Measurements from ENCODE around the gene FRMPD2.

Gene FRMPD2

DNA sequence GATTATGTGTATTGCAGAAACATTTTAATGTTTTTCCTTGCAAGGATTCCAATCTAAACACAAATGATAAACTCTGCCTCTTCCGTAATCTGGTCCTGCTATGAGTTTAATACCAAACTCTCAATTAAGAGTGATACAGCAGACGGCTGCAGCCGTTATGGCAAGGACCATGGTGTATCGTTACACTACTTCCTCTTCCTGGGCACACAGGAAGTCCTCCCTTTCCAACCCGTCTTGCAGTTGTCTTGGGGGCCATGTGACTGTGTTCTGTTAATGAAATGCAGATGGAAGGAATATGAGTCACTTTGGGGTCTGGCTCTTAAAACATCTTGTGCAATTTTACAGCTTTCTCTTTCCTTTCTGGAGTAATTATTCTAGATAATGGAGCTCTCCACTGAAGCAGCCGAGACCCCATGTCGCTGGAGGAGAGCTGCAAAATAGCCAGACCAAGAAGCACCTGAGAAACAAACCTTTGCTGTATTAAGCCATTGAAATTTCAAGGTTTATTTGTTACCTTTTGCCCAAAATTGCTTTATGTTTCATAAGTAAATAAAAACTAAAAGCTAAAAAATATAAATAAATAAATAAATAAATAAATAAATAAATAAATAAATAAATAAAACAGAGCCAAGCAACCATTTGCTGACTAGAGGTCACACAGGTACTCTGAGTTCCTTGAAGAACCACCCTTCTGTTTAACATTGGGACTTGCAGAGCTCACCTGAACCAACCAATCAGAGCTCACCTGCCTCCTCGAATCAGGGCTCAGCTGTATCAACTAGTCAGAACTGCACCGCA is 74.7 kb downstream of the FRMPD2 start:
- H3K4me3 ChIP-seq (replicated peaks in 1 of 2; ENCODE audit: low read depth in 2 of 2, low read length in 2 of 2), result no peak overlapping the region
- no peak for TF ChIP-seq CTCF (IDR thresholded peaks at IDR 0.05; ENCODE audit: low read depth, low read length)
- DNase-seq (ENCODE audit: low read depth in 2 of 2), result peak; percentile 77 to 82

DNA sequence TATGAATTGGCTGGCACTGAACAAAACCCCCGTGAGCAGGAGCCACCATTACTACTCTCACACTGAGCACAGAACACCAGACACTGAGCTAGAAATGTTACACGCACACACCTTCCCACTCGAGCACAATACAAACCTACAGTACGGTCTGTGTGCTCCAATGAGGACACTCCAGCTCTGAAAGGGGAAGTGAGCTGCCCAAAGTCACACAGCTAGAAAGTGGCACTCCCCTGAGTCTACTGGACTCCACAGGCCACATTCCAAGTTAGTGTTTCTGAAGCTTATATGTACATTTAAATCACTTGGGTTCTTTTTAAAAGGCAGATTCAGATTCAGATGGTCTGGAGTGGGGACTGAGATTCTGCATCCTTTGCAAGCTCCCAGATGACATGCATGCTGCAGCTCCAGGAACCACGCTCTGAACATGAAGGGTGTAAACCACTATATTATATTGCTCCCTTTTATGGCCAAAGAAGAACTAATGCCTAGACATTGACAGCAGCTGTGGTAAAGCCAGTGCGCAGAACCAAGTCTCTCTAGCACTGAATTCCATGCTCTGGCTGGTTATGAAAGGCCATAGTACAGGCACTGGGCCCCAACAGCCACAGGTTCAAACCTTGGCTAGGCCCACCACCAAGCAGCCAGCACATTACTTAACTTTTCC is 77.1 kb downstream of the FRMPD2 start:
- DNase-seq (ENCODE audit: low read depth in 2 of 2), result no peak
- no peak overlapping the region for H3K4me3 ChIP-seq (replicated peaks in 1 of 2; ENCODE audit: low read depth in 2 of 2, low read length in 2 of 2)
- TF ChIP-seq CTCF (IDR thresholded peaks at IDR 0.05; ENCODE audit: low read depth, low read length), result no peak

- no peak for DNase-seq (ENCODE audit: low read depth in 2 of 2)
- TF ChIP-seq CTCF (IDR thresholded peaks at IDR 0.05; ENCODE audit: low read depth, low read length), result no peak
- no peak overlapping the region for H3K4me3 ChIP-seq (replicated peaks in 1 of 2; ENCODE audit: low read depth in 2 of 2, low read length in 2 of 2)
These were observed 78.7 kb downstream of the FRMPD2 start for GRCh38 chr10:48195803-48196202.

DNA sequence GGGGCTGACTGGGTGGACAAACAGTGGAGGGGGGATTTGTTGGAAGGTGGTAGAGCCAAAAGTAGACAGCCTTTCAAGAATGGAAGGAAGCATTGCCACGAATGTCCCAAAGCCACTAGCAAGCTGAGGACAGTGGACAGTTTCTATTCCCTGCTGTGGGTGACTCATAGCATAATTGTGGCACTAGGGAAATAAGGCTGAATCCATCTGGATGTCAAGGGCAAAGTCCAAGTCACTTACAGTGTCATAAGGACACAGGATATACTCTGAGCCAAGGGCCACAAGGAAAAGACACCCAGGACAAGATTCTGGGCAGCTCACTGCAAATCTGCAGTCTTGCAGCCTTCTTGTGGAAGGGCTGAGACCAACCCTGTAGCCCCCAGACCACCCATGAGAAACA is 79.7 kb downstream of the FRMPD2 start:
- no peak for DNase-seq (ENCODE audit: low read depth in 2 of 2)
- no peak for TF ChIP-seq CTCF (IDR thresholded peaks at IDR 0.05; ENCODE audit: low read depth, low read length)
- no peak overlapping the region for H3K4me3 ChIP-seq (replicated peaks in 1 of 2; ENCODE audit: low read depth in 2 of 2, low read length in 2 of 2)

DNA sequence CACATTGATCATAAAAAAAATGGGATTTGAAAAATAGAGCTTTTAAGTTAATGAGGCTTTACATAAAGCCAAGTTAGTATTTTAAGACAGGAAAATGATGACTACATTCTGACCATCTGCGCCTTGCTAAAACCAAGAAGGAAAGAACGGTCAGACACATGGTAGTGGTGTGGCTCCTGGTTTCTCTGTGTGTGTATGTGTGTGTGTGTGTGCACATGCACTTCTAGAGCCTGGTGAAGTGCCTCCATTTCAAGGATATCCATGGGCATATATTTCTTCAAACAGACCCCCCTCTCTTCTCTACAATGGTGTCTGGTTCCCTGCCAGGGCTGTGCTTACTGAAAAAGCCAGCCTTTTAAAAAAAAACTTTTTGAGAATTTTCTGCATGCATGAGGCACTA is 80.9 kb downstream of the FRMPD2 start:
- DNase-seq (ENCODE audit: low read depth in 2 of 2), result no peak
- no peak for TF ChIP-seq CTCF (IDR thresholded peaks at IDR 0.05; ENCODE audit: low read depth, low read length)
- H3K4me3 ChIP-seq (replicated peaks in 1 of 2; ENCODE audit: low read depth in 2 of 2, low read length in 2 of 2), result no peak overlapping the region

DNA sequence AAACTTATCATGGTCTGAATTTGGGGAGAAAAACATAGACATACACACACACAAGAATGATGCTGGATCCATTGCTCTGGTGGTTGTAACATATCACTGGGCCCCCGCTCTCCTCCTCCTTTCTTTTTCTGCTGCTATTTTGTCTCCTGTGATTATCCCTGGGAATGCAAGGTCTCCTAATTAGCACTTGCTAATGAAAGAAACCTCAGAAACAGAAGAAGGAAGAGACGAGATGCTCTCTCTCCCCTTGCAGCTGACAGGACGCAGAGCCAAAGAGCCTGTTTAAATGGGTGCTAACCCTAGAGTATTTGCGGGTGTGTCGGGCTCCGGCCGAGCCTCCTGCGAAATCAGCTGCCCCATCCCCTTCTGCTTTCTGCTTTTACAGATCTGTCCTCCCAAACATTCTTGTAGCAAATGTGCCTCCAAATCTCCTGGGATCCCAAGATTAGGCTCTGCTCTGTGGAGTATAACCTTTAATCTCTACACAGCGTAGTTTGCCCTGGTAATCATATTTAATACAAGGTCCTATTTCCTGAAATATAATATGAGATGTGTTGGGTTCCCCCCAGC is 81.5 kb downstream of the FRMPD2 start:
- H3K4me3 ChIP-seq (replicated peaks in 1 of 2; ENCODE audit: low read depth in 2 of 2, low read length in 2 of 2), result no peak overlapping the region
- no peak for TF ChIP-seq CTCF (IDR thresholded peaks at IDR 0.05; ENCODE audit: low read depth, low read length)
- DNase-seq (ENCODE audit: low read depth in 2 of 2), result no peak
